Smooth muscle cell (in vitro differentiated cells): Measurements from ENCODE around the gene CHN2. TPM values are rescaled to one million over a fixed set of nuclear protein-coding genes. Genes with fewer than 3 reads are reported as not detected.

Experiments used
- DNase-seq: peaks from one replicate; lab custom pipeline; 2025; ENCODE audit not compliant: unreplicated experiment; lab: John Stamatoyannopoulos, UW
- H2AFZ ChIP-seq: fragments of 200-600 bp; sonication (generic); 2 replicates; pipeline ENCODE4 v1.6.0; 2016; ENCODE audit warnings: antibody characterized with exemption, low read depth, mild to moderate bottlenecking
- H3F3A ChIP-seq: fragments of 200-600 bp; sonication (generic); 2 replicates; pipeline ENCODE4 v1.6.0; 2017; ENCODE audit warnings: antibody characterized with exemption, low read depth
- H3K27ac ChIP-seq: fragments of 200-600 bp; sonication (generic); 2 replicates; pipeline ENCODE4 v1.5.1; 2016; ENCODE audit warnings: low read depth, mild to moderate bottlenecking
- H3K27me3 ChIP-seq: fragments of 200-600 bp; sonication (generic); 2 replicates; pipeline ENCODE4 v1.6.1; 2016; ENCODE audit warnings: low read depth, mild to moderate bottlenecking
- H3K36me3 ChIP-seq: fragments of 200-600 bp; sonication (generic); 2 replicates; pipeline ENCODE4 v1.5.1; 2016; ENCODE audit warnings: low read depth
- H3K4me1 ChIP-seq: fragments of 200-600 bp; sonication (generic); 2 replicates; pipeline ENCODE4 v1.5.1; 2016; ENCODE audit warnings: low read depth
- H3K4me2 ChIP-seq: fragments of 200-600 bp; sonication (generic); 2 replicates; pipeline ENCODE4 v1.6.0; 2016; ENCODE audit warnings: mild to moderate bottlenecking
- H3K4me3 ChIP-seq: fragments of 200-600 bp; sonication (generic); 2 replicates; pipeline ENCODE4 v1.5.1; 2016; ENCODE audit warnings: mild to moderate bottlenecking
- H3K79me2 ChIP-seq: fragments of 200-600 bp; sonication (generic); 2 replicates; pipeline ENCODE4 v1.6.0; 2016; ENCODE audit warnings: low read depth, mild to moderate bottlenecking
- H3K9ac ChIP-seq: fragments of 200-600 bp; sonication (generic); 2 replicates; pipeline ENCODE4 v1.6.0; 2016; ENCODE audit warnings: low read depth
- H3K9me3 ChIP-seq: fragments of 200-600 bp; sonication (generic); replicated peaks from 2 replicates; pipeline ENCODE4 v1.5.1; 2016; ENCODE audit warnings: low read depth
- H4K20me1 ChIP-seq: fragments of 200-600 bp; sonication (generic); 2 replicates; pipeline ENCODE4 v1.6.0; 2016; ENCODE audit warnings: low read depth
- CTCF ChIP-seq: fragments of 200-600 bp; sonication (generic); IDR thresholded peaks from 2 replicates; pipeline ENCODE4 v1.5.1; 2017; ENCODE audit warnings: borderline replicate concordance, mild to moderate bottlenecking, antibody characterized with exemption; ENCODE audit not compliant: insufficient read depth, poor library complexity, severe bottlenecking
- WGBS: methylation state at CpG from one replicate; pipeline ENCODE4 v1.1.7; 2016; ENCODE audit warnings: low lambda C conversion rate; 5-methylcytosine and 5-hydroxymethylcytosine counted together
- polyA plus RNA-seq: library from polyadenylated mRNA; unstranded; fragments of >200 nt; fragmentation: Nextera tagmentation; extraction: Ambion mirVana; gene quantifications from 2 replicates; pipeline ENCODE4 v1.2.1, GENCODE V29; 2016
- total RNA-seq: library from RNA; depleted of rRNA; stranded (reverse); fragments of >200 nt; gene quantifications from 2 replicates; pipeline ENCODE4 v1.2.3, GENCODE V29; 2014

The CHN2 gene
- total and polyA plus RNA-seq, 2 experiments from 2014 or later, result 7.4 to 20.7 TPM

- Histone ChIP-seq H3F3A (no peaks in the 10 kb centered on the region), H4K20me1 (no peaks in the 10 kb centered on the region), H3K79me2 (no peaks in the 10 kb centered on the region), H3K27ac (no peak overlapping the region), H3K27me3 (no peaks in the 10 kb centered on the region), H3K4me1 (no peaks in the 10 kb centered on the region), H3K4me2 (no peak overlapping the region), H2AFZ (no peak overlapping the region), H3K36me3 (no peaks in the 10 kb centered on the region), H3K4me3 (no peak overlapping the region), H3K9ac (no peak overlapping the region), H3K9me3 (no peaks in the 10 kb centered on the region)
- no peak for TF ChIP-seq CTCF
- 72% methylated on average over 11 of the region's 11 CpGs for WGBS
- DNase-seq, result no peak
These were observed 79.8 kb downstream of the CHN2 start for GRCh38 chr7:29274146-29275017.

GRCh38 chr7:29275018-29275318 is 80.4 kb downstream of the CHN2 start:
- no peak overlapping the region for H3K4me2 ChIP-seq
- H2AFZ ChIP-seq, result no peak overlapping the region
- H4K20me1 ChIP-seq, result no peaks in the 10 kb centered on the region
- no peak overlapping the region for H3K4me3 ChIP-seq
- no peaks in the 10 kb centered on the region for H3K36me3 ChIP-seq
- no peak overlapping the region for H3K9ac ChIP-seq
- no peak overlapping the region for H3K27ac ChIP-seq
- H3K27me3 ChIP-seq, result no peaks in the 10 kb centered on the region
- no peaks in the 10 kb centered on the region for H3K9me3 ChIP-seq
- H3F3A ChIP-seq, result no peaks in the 10 kb centered on the region
- no peaks in the 10 kb centered on the region for H3K4me1 ChIP-seq
- 92% methylated on average over 2 of the region's 2 CpGs for WGBS
- DNase-seq, result no peak
- no peaks in the 10 kb centered on the region for H3K79me2 ChIP-seq
- no peak for TF ChIP-seq CTCF

- no peak overlapping the region for H3K9ac ChIP-seq
- WGBS, result 86% methylated on average over 4 of the region's 4 CpGs
- H3K27ac ChIP-seq, result no peak overlapping the region
- H3K79me2 ChIP-seq, result no peaks in the 10 kb centered on the region
- no peak overlapping the region for H2AFZ ChIP-seq
- TF ChIP-seq CTCF, result no peak
- no peak overlapping the region for H3K4me3 ChIP-seq
- no peak overlapping the region for H3K4me2 ChIP-seq
- DNase-seq, result no peak
- H4K20me1 ChIP-seq, result no peaks in the 10 kb centered on the region
- H3K27me3 ChIP-seq, result no peaks in the 10 kb centered on the region
- H3K36me3 ChIP-seq, result no peaks in the 10 kb centered on the region
- no peaks in the 10 kb centered on the region for H3F3A ChIP-seq
- no peaks in the 10 kb centered on the region for H3K9me3 ChIP-seq
- H3K4me1 ChIP-seq, result no peaks in the 10 kb centered on the region
These were observed 80.9 kb downstream of the CHN2 start for GRCh38 chr7:29275493-29275892.

DNA sequence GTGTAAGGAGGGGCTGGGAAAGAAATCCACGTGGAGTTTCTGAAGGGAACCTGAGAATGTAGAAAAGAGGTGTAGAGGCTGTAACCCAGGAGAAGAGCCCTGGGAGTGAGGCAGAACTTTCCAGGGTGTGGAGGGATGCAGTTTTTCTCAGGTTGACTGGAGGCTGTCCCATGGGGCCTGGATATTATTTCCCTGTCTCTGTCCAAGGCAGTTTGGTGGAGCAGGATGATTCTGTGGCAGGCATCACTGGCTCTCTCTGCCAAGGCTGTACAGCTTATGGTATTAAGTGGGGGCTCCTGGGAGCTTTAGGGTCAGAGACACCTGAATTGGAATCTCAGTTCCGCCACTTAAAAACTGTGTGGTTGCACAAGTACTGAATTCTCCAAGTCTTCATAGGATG is 81.6 kb downstream of the CHN2 start:
- Histone ChIP-seq H4K20me1 (no peaks in the 10 kb centered on the region), H3K27ac (no peak overlapping the region), H3K4me2 (no peak overlapping the region), H3K79me2 (no peaks in the 10 kb centered on the region), H3K9ac (no peak overlapping the region), H3F3A (no peaks in the 10 kb centered on the region), H3K36me3 (no peaks in the 10 kb centered on the region), H3K4me1 (no peaks in the 10 kb centered on the region), H3K27me3 (no peaks in the 10 kb centered on the region), H2AFZ (no peak overlapping the region), H3K4me3 (no peak overlapping the region), H3K9me3 (no peaks in the 10 kb centered on the region)
- 50% methylated on average over 2 of the region's 2 CpGs for WGBS
- no peak for TF ChIP-seq CTCF
- DNase-seq, result no peak
